ENCODE results near the gene URB1.

GRCh38 chr21:32366191-32366590 lies 26.6 kb downstream of the URB1 start:
- TF ChIP-seq EP300 (IDR thresholded peaks at IDR 0.05) (no peak), CTCF (IDR thresholded peaks at IDR 0.05) (no peak), POLR2A (IDR thresholded peaks at IDR 0.05) (no peak), POLR2AphosphoS5 (IDR thresholded peaks at IDR 0.05) (no peak)
